SKM-1 treated with dmso at 0.1 percent for 144 hours (cell line): ENCODE measurements around the gene CCL14.
A peak's percentile ranks its signal among the peaks of the same experiment; 100 is the strongest.

ENCODE experiments used
- DNase-seq: peaks from one replicate; lab custom pipeline; 2025; ENCODE audit not compliant: unreplicated experiment; lab: John Stamatoyannopoulos, UW

The CCL14 gene

GRCh38 chr17:35991075-35991474 lies 4.5 kb upstream of the CCL14 start:
- DNase-seq = no peak

- no peak for DNase-seq
Measured at GRCh38 chr17:35988164-35988563, 1.6 kb upstream of the CCL14 start.

- no peak for DNase-seq
Measured at GRCh38 chr17:35984140-35984539, 2.4 kb downstream of the CCL14 start.

- DNase-seq = no peak
Measured at GRCh38 chr17:35982409-35983191, 3.9 kb downstream of the CCL14 start.

GRCh38 chr17:35981908-35982330 lies 4.6 kb downstream of the CCL14 start:
- no peak for DNase-seq

- DNase-seq = no peak
Measured at GRCh38 chr17:35981246-35981645, 5.3 kb downstream of the CCL14 start, which contains the start of gene CCL16. CCL16 (minus strand) TSS chr17:35981497; CDS start chr17:35981420, 77 bp downstream.

- no peak for DNase-seq
Measured at GRCh38 chr17:35978346-35978745, 8.2 kb downstream of the CCL14 start.

- no peak for DNase-seq
Measured at GRCh38 chr17:35977509-35977908, 9.0 kb downstream of the CCL14 start.

- DNase-seq = peak; percentile 1
Measured at GRCh38 chr17:35973333-35974260, 12.9 kb downstream of the CCL14 start.

- no peak for DNase-seq
Measured at GRCh38 chr17:35972945-35973332, 13.6 kb downstream of the CCL14 start.

- DNase-seq = no peak
Measured at GRCh38 chr17:35972535-35972934, 14.0 kb downstream of the CCL14 start.

- DNase-seq = no peak
Measured at GRCh38 chr17:35972066-35972465, 14.5 kb downstream of the CCL14 start.

- DNase-seq = peak; percentile 58
Measured at GRCh38 chr17:35969558-35970380, 16.8 kb downstream of the CCL14 start.

GRCh38 chr17:35968520-35969054 lies 17.9 kb downstream of the CCL14 start:
- DNase-seq = peak; percentile 5

- no peak for DNase-seq
Measured at GRCh38 chr17:35965272-35965671, 21.3 kb downstream of the CCL14 start.

- DNase-seq = no peak
Measured at GRCh38 chr17:35963663-35964062, 22.9 kb downstream of the CCL14 start.

GRCh38 chr17:35953720-35954119 lies 32.8 kb downstream of the CCL14 start:
- no peak for DNase-seq

GRCh38 chr17:35949401-35949800 lies 37.1 kb downstream of the CCL14 start:
- DNase-seq = no peak

GRCh38 chr17:35948092-35948491 lies 38.4 kb downstream of the CCL14 start:
- DNase-seq = no peak

GRCh38 chr17:35947156-35947585 lies 39.4 kb downstream of the CCL14 start:
- DNase-seq = peak; percentile 72

- no peak for DNase-seq
Measured at GRCh38 chr17:35944151-35944550, 42.4 kb downstream of the CCL14 start.
